SK-N-SH (cell line): ENCODE measurements around the gene DRGX.

Experiments used
- EP300 ChIP-seq, 2 experiments: IDR thresholded peaks; 2 replicates each; pipeline versions ENCODE4 v1.4.0 to v1.6.1; 2012; ENCODE audit warnings: borderline replicate concordance in 1 of 2, low read depth in 1 of 2, low read length in 1 of 2
- GABPA ChIP-seq: IDR thresholded peaks from 2 replicates; pipeline ENCODE4 v1.4.0; 2012; ENCODE audit warnings: low read depth, mild to moderate bottlenecking
- JUND ChIP-seq: IDR thresholded peaks from 2 replicates; pipeline ENCODE4 v1.4.0; 2012
- MEF2A ChIP-seq: IDR thresholded peaks from 2 replicates; pipeline ENCODE4 v1.4.0; 2012; ENCODE audit warnings: low read depth, borderline replicate concordance
- NRF1 ChIP-seq: IDR thresholded peaks from 2 replicates; pipeline ENCODE4 v1.6.1; 2012; ENCODE audit warnings: low read depth, mild to moderate bottlenecking, low read length
- RCOR1 ChIP-seq: fragments of 150-350 bp; IDR thresholded peaks from 2 replicates; pipeline ENCODE4 v1.6.1; 2017; ENCODE audit warnings: antibody characterized with exemption, low read length
- YY1 ChIP-seq: IDR thresholded peaks from 2 replicates; pipeline ENCODE4 v1.4.0; 2012; ENCODE audit warnings: low read depth, mild to moderate bottlenecking
- TF ChIP-seq, protein P1 (sequence below): fragments of 200-600 bp; sonication (generic); IDR thresholded peaks from 2 replicates; pipeline ENCODE4 v1.6.1; 2017; ENCODE audit warnings: antibody characterized with exemption, mild to moderate bottlenecking, moderate library complexity
- TF ChIP-seq, protein P2 (sequence below): IDR thresholded peaks from 2 replicates; pipeline ENCODE4 v1.6.1; 2012; ENCODE audit warnings: mild to moderate bottlenecking, low read depth, low read length, moderate library complexity
- TF ChIP-seq, protein P3 (sequence below): IDR thresholded peaks from 2 replicates; pipeline ENCODE4 v1.4.0; 2012; ENCODE audit warnings: low read depth

DNA sequence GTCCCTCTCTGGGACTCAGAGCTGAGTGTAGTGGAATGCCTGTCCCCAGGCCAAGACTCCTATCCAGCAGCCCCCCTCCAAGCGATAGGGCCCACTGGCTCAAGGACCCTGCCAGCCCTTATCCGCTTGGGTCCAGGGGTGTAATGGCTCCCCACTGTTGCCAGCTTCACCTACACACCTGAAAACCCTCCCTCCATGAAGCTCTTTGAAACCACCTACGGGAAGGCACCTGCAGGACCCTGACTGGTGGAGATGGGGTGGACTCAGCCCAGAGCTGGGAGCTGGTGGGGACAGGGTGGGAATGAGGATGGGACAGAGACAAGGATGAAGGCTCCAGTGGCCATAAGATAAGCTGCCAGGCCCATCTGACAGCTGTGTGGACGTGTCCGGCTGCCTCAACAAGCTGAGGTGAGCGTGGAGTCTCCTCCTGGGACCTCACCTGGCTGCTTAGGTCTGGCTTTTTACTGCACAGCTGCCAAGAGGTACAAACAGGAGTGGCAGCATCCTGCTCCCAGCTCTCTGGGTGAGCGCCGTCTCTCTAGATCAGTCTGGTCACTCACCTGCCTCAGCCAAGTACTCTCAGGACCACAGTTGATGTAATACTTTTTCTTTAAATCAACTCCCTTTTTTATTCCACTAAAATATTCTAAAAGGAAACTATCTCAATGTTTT is 41.9 kb downstream of the DRGX start:
- TF ChIP-seq JUND (no peak), EP300 (IDR thresholded peaks at IDR 0.05; ENCODE audit: borderline replicate concordance in 1 of 2, low read depth in 1 of 2, low read length in 1 of 2) (no peak), RCOR1 (no peak), NRF1 (no peak), MEF2A (no peak), YY1 (no peak), GABPA (no peak)
- TF ChIP-seq, protein P1, sequence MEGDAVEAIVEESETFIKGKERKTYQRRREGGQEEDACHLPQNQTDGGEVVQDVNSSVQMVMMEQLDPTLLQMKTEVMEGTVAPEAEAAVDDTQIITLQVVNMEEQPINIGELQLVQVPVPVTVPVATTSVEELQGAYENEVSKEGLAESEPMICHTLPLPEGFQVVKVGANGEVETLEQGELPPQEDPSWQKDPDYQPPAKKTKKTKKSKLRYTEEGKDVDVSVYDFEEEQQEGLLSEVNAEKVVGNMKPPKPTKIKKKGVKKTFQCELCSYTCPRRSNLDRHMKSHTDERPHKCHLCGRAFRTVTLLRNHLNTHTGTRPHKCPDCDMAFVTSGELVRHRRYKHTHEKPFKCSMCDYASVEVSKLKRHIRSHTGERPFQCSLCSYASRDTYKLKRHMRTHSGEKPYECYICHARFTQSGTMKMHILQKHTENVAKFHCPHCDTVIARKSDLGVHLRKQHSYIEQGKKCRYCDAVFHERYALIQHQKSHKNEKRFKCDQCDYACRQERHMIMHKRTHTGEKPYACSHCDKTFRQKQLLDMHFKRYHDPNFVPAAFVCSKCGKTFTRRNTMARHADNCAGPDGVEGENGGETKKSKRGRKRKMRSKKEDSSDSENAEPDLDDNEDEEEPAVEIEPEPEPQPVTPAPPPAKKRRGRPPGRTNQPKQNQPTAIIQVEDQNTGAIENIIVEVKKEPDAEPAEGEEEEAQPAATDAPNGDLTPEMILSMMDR: no peak
- TF ChIP-seq, protein P2, sequence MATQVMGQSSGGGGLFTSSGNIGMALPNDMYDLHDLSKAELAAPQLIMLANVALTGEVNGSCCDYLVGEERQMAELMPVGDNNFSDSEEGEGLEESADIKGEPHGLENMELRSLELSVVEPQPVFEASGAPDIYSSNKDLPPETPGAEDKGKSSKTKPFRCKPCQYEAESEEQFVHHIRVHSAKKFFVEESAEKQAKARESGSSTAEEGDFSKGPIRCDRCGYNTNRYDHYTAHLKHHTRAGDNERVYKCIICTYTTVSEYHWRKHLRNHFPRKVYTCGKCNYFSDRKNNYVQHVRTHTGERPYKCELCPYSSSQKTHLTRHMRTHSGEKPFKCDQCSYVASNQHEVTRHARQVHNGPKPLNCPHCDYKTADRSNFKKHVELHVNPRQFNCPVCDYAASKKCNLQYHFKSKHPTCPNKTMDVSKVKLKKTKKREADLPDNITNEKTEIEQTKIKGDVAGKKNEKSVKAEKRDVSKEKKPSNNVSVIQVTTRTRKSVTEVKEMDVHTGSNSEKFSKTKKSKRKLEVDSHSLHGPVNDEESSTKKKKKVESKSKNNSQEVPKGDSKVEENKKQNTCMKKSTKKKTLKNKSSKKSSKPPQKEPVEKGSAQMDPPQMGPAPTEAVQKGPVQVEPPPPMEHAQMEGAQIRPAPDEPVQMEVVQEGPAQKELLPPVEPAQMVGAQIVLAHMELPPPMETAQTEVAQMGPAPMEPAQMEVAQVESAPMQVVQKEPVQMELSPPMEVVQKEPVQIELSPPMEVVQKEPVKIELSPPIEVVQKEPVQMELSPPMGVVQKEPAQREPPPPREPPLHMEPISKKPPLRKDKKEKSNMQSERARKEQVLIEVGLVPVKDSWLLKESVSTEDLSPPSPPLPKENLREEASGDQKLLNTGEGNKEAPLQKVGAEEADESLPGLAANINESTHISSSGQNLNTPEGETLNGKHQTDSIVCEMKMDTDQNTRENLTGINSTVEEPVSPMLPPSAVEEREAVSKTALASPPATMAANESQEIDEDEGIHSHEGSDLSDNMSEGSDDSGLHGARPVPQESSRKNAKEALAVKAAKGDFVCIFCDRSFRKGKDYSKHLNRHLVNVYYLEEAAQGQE: no peak
- TF ChIP-seq, protein P3, sequence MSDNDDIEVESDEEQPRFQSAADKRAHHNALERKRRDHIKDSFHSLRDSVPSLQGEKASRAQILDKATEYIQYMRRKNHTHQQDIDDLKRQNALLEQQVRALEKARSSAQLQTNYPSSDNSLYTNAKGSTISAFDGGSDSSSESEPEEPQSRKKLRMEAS: no peak
